Stimulated activated CD4-positive, alpha-beta T cell treated with anti-CD3 and anti-CD28 coated beads, Interleukin-1b, Interleukin-23, amount 100 ng/mL, for 4 hours (primary cell): ENCODE measurements around the gene CREBBP.
"Not testable (repeated sequence)": the region's sequence is repeated elsewhere in the genome, so short reads cannot be mapped to it uniquely, and the experiment has no call there.

ENCODE experiments used
- DNase-seq, 2 donors: peaks; one replicate each; pipeline ENCODE4 v3.0.0-alpha.2; 2020; ENCODE audit warnings: low read depth in 2 of 2

Gene CREBBP

GRCh38 chr16:3880623-3881498 lies at the start of gene CREBBP:
Gene CREBBP (minus strand): TSS chr16:3880713. CDS start chr16:3879916, 797 bp downstream.
- DNase-seq = peak; percentile 83 to 87

- not testable (repeated sequence) for DNase-seq
Observed at GRCh38 chr16:3927147-3927546, 46.6 kb upstream of the CREBBP start.

GRCh38 chr16:3924763-3925162 lies 44.2 kb upstream of the CREBBP start:
- DNase-seq = no peak

GRCh38 chr16:3922241-3922640 lies 41.7 kb upstream of the CREBBP start:
- DNase-seq = no peak

GRCh38 chr16:3920206-3920605 lies 39.7 kb upstream of the CREBBP start:
- no peak for DNase-seq

GRCh38 chr16:3919413-3919812 lies 38.9 kb upstream of the CREBBP start:
- DNase-seq = no peak

- no peak for DNase-seq
Observed at GRCh38 chr16:3915426-3916260, 35.1 kb upstream of the CREBBP start.

- no peak for DNase-seq
Observed at GRCh38 chr16:3912897-3913296, 32.4 kb upstream of the CREBBP start.

GRCh38 chr16:3912373-3912772 lies 31.9 kb upstream of the CREBBP start:
- no peak for DNase-seq

- not testable (repeated sequence) for DNase-seq
Observed at GRCh38 chr16:3911741-3912140, 31.2 kb upstream of the CREBBP start.

- DNase-seq = no peak
Observed at GRCh38 chr16:3909791-3910583, 29.5 kb upstream of the CREBBP start.

GRCh38 chr16:3908951-3909437 lies 28.5 kb upstream of the CREBBP start:
- DNase-seq = no peak

- DNase-seq = no peak
Observed at GRCh38 chr16:3907586-3907985, 27.1 kb upstream of the CREBBP start.

GRCh38 chr16:3906363-3906762 lies 25.9 kb upstream of the CREBBP start:
- no peak for DNase-seq

- no peak for DNase-seq
Observed at GRCh38 chr16:3904875-3905274, 24.4 kb upstream of the CREBBP start.

GRCh38 chr16:3890091-3890490 lies 9.6 kb upstream of the CREBBP start:
- no peak for DNase-seq

GRCh38 chr16:3889059-3889458 lies 8.5 kb upstream of the CREBBP start:
- DNase-seq = no peak

- DNase-seq = not testable (repeated sequence)
Observed at GRCh38 chr16:3885999-3886398, 5.5 kb upstream of the CREBBP start.

- no peak for DNase-seq
Observed at GRCh38 chr16:3884398-3884797, 3.9 kb upstream of the CREBBP start.

- DNase-seq = no peak
Observed at GRCh38 chr16:3882531-3882930, 2.0 kb upstream of the CREBBP start.

- peak in 1 of 2 donors; percentile 7 for DNase-seq
Observed at GRCh38 chr16:3881499-3881990, 1.0 kb upstream of the CREBBP start.
